Measurements from ENCODE around the gene MAGEB17.

The MAGEB17 gene

DNA sequence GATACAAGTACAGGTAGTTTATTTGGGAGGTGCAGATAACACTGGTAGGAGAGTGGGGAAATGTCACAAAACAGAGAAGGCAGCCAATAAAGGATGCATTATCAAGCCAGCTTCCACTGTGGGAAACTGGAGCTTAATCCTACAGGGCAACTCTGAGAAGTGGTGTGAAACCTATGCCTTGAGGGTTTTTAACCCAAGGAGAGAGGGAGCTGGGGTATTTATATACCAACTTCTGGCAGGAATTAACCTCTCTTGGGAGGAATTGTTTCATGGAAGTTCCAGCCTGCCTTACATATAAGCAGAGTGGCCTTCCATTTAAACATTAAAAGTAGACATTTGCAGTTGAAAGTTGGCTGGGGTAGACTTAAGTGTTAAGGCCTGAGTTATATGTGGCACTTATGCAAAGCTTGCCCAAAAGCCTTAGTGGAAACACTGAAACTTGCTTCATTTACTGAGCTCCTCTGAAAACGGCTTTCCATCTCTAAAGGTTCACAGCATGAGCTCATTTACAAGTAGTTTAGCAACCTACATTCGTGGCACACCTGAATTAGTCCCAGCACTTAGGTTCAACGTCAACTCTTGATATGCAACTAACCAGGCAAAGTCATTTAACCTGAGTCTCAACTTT lies 19.2 kb downstream of the MAGEB17 start:
- TF ChIP-seq, protein P1, sequence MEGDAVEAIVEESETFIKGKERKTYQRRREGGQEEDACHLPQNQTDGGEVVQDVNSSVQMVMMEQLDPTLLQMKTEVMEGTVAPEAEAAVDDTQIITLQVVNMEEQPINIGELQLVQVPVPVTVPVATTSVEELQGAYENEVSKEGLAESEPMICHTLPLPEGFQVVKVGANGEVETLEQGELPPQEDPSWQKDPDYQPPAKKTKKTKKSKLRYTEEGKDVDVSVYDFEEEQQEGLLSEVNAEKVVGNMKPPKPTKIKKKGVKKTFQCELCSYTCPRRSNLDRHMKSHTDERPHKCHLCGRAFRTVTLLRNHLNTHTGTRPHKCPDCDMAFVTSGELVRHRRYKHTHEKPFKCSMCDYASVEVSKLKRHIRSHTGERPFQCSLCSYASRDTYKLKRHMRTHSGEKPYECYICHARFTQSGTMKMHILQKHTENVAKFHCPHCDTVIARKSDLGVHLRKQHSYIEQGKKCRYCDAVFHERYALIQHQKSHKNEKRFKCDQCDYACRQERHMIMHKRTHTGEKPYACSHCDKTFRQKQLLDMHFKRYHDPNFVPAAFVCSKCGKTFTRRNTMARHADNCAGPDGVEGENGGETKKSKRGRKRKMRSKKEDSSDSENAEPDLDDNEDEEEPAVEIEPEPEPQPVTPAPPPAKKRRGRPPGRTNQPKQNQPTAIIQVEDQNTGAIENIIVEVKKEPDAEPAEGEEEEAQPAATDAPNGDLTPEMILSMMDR (IDR thresholded peaks at IDR 0.05): no peak

DNA sequence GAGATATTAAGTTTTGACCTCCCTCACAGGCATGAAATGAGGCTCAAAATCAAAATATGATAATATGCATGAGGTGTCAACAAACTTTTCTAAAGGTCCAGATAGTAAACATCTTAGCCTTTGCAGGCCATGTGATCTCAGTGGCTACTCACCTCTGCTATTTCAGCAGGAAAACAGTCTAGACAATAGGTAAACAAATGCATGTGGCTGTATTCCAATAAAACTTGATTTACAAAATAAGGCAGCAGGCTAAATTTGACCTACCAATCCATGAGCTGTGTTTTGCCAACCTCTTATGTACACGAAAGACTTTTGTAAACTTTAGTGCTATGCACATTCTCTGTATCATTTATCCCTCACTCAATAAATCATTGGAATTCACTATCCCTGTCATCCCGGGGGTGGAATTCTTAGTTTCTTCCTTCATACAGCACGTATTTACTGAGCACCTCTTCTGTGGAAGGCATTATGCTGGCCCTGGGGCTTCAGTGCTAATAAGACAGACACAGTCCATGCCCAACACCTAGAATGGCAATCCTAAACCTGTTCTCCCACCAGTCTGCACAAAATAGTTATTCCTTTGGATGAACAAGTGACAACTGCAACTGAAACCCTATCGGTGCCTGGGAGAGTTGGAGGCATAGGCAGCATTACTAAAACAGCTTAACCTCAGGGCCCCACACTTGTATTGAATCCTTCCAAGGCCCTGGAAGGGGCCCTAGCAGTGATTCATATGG lies 19.9 kb downstream of the MAGEB17 start:
- TF ChIP-seq, protein P1 (IDR thresholded peaks at IDR 0.05): no peak

DNA sequence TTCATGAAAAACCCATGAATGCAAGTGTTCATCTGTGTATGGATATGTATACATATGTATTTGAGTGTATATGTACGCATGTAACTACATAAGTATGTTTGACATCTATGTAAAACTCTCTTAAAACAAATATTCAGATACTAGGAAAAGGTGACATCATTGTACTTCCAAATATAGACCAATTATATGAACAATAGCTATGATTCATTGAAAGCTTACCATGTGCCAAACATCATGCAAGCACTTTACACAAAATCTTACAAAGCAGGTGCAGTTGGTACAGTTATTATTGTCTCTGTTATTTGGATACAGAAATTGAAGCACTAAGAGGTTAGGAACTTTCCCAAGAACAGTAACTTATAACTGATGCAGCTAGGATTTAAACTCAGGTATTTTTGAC lies 21.4 kb downstream of the MAGEB17 start:
- TF ChIP-seq, protein P1 (IDR thresholded peaks at IDR 0.05): no peak

DNA sequence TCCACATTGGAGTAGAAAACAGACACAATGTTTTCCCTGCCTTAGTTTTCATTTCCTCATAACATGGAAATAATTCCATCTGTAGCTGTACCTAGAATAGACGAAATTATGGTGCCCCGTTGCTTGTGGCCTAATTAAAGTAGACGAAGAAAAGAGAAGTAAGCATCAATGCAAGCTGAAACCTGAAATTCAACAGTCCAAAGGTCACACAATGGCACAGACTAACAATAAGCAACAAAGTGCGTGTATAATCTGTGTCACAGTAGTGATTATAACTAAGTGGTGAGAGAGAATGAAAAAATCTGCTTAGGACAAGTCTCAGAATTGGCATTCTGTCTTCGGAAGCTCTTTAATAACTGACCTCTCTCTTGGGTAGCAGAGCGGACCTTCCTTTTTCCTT lies 24.3 kb downstream of the MAGEB17 start:
- TF ChIP-seq, protein P1 (IDR thresholded peaks at IDR 0.05): no peak

DNA sequence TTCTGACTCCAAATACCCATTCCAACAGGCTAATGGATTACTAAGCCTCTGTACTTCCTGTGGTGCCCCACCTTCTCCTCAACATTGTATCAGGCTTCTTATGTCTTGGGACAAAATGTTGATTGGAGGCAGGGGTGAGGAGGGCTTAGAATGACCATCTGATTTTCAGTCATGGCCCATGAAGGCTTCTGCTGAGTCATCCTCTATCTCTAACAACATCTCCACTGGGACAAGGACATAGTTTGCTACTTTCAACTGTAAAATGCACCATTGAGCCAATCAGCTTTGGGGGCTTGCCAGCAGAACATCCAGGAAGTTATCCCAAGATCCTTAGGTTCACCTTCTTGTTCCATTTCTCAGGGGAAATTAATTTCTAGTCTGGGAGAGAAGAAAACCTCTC lies 29.5 kb downstream of the MAGEB17 start:
- TF ChIP-seq, protein P1 (IDR thresholded peaks at IDR 0.05): no peak

DNA sequence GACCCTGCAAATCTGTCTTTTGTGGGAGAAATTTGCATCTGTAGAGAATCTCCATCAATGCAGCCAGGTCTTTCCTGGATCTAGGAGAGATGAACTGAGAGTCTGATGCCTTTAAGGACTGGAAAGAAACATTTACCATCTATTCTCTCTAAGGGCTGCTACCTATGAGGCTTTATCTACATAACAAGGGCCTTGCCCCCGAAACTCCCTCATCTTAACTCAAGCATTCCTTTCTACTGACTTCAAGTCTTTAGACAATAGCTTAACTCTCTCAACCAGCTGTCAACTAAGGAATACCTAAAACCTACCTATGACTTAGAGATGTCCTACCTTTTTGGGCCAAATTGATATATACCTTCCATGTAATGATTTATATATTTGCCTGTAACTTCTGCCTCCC lies 32.1 kb downstream of the MAGEB17 start:
- TF ChIP-seq, protein P1 (IDR thresholded peaks at IDR 0.05): no peak

DNA sequence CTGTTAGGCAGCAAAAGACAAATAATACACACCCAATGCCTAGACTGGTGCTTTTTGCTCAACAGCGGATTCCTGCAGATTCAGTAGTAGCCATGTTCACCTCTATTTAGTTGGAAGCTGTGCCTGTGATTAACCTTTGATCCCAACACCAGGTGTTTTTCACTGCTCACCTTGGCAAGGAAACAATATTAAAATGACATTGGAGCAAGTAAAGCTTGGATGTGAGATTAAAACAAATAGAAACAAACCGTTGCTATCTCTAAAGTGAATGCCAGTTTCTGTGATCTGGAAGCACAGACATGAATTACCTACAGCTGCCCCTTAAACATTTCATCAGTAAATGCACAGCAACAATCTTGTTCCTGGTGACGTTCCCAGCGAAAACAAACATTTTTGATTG lies 35.7 kb downstream of the MAGEB17 start:
- TF ChIP-seq, protein P1 (IDR thresholded peaks at IDR 0.05): no peak

Measured in LNCAP (cell line).